Retina (tissue), 1 donor: ENCODE measurements around the gene TSSK2.
"Not testable (repeated sequence)": the region's sequence is repeated elsewhere in the genome, so short reads cannot be mapped to it uniquely, and the experiment has no call there.

Experiments
- DNase-seq: peaks from one replicate; pipeline ENCODE4 v3.0.0-alpha.2; 2016

The TSSK2 gene

DNA sequence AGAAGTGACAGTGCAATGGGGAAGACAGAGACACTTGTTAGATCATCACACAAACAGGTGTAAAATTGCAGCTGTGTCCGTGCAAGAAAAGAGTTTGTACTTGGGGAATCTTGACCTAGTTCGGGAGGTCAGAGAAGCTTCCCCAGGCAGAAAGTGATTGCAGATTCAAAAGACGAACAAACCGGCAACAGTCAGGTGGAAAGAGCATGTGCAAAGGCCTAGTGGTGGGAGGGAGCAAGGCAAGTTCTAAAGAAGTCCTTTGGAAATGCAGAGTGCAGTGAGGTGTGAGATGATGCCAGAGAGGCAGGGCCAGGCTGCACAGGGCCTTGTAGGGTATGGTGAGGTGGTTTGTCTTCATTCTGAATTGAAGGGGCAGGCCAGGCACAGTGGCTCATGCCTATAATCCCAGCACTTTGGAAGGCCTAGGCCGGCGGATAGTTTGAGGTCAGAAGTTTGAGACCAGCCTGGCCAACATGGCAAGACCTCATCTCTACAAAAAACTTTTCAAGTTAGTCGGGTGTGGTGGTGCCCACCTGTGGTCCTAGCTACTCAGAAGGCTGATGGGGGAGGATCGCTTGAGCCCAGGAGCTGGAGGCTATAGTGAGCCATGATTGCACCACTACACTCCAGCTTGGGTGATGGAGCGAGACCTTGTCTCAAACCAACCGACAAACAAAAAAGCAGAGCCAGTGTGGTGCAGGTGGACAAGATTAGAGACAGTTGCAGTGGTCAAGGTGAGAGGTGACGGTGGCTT is 15.3 kb downstream of the TSSK2 start:
- DNase-seq, result no peak

DNA sequence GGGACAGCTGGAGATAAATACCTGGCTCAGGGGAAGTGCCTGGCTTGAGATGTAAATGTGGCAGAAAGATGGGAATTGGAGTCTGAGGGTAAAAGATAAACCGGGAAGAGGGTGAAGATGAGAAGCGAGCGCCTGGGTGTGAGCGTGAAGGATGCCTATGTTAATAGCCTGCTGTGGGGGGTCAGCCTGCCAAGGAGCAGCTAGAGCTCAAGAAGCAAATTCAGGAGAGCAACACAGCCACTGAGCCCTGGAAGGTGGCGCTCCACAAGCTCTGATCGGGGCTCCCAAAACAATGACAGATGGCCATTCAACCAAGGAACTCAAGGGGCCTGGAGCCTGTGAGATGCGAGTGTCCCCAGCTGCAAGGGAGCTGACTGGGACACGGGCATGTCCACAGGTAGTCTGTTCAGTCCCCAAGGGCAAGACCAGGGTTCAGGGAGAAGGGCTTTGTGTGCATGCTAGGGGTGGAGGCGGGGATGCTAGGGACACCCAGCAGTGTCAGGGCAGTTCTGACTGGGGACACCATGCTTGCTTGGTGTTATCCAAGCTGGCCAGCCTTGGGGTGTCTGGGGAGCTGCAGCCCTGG is 16.2 kb downstream of the TSSK2 start:
- no peak for DNase-seq

DNA sequence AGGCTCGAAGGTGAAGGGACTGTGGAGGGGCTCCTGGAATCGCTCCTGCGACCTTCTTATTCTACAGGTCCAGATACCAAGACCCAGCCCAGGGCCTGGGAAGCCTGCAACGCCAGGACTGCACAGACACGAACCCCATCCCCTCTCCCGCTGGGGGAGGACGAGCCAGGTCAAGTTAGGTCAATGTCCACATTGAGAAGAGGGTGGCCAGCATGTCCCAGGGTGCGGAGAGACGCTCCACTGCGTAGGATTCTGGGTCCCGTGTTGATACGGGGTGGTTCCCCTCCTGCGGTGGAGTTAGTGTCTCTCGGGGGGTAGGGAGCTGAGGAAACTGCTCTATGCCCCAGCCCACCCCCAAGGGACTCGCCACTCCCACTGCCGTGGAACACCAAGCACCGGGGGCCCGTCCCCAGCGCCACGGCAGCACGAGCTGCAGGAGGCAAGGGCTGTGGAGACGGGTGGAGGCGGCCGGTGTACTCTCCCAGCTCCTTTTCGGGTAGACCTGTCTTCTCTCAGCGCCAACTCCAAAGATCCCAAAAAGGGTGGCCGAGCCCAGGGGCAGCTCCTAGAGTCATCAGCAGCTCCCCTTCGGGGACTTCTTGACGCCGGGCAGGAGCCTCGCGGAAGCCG is 17.4 kb downstream of the TSSK2 start:
- no peak for DNase-seq

DNA sequence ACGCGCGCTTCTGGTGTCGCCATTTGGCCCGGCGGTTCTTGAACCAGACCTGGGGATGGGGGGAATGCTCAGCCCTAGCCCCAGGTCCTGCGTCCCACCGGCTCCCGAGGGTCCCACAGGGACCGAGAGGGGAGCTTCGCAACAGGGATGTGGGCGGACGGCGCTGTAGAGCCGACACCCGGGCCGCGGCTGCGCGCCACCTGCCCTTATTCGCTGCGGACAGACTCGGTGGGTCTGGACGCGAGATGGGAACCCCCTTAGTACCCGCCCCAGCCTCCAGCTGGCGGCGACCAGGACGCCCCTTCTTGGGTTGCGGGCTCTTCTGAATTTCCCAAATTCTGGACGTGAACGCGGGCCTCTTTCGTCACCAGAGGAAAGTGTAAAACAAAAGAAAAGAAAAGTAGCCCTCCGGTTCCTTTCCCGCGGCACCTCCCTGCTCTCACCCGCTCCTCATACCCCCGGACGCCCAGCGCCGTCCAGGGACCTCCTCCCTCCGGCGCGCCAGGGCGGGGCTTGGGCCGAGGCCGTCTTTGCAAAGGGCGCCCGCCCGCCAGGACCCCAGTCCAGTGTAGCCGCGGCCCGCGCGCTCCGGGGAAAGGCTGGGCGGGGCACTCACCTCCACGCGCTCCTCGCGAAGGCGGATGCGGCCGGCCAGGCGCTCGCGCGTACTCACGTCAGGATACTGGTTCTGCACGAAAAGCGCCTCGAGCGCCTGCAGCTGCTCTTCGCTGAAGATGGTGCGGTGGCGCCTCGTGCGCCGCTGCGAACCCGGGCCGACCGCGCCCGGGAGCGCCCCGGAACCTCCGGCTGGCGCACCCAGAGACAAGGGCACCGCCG is 18.2 kb downstream of the TSSK2 start:
- DNase-seq, result peak; percentile 54

DNA sequence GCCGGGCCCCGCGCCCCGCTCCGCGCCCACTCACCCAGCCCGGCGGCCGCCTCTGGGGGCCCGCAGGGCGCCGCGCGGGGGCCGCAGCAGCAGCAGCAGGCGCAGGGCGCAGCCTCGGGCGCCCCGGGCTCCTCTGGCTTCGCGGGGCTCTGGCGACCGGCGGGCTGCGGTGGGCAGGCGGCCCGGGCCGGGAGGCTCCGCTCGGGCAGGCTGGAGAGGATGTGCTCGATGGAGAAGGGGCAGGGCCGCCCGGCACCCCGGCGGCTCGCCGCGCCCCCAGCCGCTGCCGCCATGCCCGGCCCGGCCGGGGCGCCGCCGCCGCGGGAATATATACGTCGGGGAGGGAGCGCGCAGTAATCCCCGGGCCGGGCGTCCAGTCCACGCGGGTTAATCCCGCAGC is 18.9 kb downstream of the TSSK2 start, which contains the start of gene GSC2:
GSC2 (minus strand) TSS at position 302 of the 400 bp plus-strand sequence; CDS start at position 293, 9 bp downstream.
- no peak for DNase-seq

DNA sequence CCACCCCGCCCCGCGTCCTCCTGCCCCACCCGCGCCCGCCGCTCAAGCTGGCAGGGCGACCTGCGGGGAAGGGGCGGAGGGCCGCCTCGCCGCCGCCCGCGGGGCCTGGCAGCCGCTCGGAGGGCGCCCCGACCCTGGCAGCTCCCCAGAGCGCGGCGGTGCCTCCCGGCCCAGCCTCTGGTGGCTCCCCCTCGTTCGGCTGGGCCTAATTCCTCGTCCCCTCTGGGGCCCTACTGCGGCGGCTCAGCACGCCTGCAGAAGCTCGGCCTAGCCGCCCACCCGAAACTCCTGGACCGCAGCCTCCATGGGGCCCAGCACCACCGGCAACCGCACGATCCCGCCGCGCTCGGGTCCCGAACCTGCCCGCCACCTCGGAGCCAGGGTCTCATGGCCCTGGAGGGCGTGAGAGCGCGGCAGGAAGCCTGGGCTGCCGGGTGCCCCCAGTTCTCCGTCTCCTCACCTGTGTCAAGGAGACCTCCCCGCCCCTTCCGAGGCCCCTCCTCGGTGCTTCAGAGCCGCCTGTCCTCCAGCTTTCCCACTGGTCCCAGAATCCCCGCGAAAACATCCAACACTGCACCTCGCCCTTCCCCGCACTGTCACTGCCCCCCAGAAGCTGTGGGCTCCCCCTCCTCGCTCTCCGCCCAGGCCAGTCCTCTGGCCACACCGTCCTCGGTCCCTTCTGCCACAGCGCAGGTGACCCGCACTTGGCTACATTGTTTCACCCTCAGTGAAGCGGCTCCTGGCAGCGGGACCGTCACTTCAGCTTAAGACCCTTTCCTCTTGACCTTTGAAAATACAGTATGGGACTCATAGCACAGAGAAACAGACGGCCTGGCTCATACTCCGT is 19.6 kb downstream of the TSSK2 start:
- DNase-seq, result no peak

DNA sequence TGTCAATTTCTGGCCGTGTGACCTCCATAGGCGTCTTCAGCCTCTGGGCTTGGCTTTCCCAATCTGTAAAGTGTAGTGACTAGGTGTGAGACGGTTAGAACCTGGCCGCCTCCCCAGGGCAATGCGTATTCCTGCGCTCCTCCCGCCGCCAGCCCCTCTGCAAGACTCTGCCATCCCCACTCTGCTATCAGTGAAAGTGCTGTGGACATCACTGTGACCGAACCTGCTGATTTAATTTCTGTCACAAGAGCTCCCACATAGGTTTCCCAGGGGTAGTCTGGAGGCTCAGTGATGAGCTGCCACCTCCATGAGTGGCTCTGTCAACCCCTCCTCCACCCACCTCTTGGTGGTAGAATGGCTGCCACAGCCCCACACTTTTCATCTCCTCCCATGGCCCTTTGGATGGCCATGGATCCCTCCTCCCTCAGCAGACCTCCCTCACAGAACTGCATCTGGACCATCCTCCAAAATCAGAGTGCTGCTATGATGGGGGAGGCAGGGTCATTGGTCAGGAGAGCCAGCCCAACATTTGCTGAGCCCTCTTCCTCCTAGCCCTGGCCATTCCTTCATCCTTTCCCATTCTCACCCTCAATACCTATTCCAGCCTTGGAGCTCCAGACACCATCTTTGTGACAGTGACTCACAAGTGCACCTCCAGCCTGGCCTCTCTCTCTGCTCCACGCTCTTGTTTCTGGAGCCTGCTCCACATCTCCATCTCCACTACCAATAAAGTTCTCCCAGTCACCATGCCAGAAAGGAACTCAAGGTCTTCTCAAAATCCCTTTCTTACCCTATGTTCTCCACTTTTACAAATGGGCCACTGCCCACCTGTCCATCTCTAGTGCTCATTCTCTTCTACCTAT is 20.5 kb downstream of the TSSK2 start:
- no peak for DNase-seq

DNA sequence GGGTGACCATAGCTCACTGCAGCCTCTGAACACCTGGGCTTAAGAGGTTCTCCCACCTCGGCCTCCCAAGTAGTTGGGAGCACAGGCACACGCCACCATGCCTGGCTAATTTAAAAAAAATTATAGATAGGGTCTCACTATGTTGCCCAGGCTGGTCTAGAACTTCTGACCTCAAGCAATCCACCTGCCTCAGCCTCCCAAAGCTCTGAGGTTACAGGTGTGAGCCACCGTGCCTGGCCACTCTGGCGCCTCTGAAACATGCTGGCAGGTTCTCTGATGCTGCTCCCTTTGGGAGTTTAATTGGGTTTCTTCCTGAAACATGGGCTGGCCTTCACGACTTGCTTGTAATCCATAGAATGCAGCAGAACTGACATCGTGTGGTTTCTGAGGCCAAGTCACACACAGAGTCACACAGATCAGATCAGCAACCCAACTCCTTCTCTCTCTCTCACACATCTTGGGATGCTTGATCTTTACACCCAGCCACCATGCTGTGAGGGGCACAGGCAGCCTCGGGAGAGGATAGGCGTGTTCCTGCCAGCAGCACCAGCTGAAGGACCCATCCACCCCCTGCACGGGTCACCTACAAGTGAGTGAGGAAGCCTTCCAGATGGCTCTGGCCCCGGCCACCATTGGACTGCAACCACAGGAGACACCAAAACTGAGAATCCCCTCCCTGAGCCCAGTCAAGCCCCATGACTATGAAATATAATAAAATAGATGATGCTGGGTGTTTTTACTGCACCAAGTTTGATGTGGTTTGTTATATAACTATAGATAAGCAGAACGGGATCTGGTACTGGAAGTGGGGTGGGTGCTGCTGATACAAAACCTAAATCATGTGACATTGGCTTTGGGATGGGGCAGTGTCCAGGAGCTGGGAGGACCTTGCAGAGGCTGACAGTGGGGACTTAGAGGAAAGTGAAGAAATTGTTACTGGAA is 22.1 kb downstream of the TSSK2 start:
- no peak for DNase-seq

DNA sequence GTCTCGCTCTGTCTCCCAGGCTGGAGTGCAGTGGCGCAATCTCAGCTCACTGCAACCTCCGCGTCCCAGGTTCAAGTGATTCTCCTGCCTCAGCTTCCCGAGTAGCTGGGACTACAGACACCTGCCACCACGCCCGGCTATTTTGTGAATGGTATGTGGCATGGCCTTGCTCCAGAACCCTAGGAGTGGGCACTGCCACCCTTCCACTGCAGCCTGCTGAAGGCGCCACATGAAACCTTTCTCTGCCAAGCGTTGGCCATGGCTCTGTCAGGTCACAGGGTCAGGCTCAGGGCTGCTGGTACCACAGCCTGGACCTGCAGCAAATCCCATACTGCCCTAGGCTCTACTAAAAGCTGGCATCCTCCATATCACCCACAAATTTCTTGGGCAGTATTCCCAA is 25.0 kb downstream of the TSSK2 start:
- DNase-seq, result not testable (repeated sequence)

DNA sequence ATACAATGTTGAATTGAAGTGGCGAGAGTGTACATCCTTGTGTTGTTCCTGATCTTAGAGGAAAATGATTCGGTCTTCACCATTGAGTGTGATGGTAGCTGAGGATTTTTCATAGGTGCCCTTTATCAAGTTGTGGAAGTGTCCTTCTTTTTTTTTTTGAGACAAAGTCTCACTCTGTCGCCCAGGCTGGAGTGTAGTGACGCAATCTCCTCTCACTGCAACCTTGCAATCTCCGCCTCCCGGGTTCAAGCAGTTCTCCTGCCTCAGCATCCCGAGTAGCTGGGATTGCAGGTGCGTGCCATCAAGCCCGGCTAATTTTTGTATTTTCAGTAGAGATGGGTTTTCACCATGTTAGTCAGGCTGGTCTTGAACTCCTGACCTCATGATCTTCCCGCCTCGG is 27.5 kb downstream of the TSSK2 start:
- not testable (repeated sequence) for DNase-seq

DNA sequence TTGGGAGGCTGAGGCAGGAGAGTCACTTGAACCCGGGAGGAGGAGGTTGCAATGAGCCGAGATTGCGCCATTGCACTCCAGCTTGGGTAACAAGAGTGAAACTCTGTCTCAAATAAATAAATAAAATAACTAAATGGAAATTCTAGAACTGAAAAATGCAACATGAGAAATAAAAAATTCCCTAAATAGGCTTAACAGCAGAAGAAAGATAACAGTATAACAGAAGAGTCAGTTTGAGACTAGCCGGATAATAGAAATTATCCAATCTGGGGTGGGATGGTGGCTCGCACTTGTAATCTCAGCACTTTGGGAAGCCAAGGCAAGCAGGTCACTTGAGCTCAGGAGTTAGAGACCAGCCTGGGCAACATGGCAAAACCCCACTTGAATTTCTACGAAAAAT is 33.3 kb downstream of the TSSK2 start:
- no peak for DNase-seq

DNA sequence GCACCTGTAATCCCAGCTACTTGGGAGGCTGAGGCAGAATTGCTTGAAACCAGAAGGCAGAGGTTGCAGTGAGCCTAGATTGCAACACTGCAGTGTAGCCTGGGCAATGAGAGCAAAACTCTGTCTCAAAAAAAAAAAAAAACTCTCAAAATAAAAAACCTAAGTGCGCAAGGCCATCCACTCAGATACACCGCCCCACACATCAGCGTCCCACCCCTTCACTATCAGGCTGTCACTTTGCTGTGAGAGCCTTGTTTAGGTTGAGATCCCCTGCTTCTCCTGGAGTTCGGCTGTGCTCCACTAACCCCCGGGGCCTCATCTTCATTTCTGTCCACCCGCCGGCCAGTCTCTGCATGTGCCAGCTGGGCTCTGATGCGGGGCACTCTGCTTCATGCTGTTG is 35.3 kb downstream of the TSSK2 start:
- no peak for DNase-seq

DNA sequence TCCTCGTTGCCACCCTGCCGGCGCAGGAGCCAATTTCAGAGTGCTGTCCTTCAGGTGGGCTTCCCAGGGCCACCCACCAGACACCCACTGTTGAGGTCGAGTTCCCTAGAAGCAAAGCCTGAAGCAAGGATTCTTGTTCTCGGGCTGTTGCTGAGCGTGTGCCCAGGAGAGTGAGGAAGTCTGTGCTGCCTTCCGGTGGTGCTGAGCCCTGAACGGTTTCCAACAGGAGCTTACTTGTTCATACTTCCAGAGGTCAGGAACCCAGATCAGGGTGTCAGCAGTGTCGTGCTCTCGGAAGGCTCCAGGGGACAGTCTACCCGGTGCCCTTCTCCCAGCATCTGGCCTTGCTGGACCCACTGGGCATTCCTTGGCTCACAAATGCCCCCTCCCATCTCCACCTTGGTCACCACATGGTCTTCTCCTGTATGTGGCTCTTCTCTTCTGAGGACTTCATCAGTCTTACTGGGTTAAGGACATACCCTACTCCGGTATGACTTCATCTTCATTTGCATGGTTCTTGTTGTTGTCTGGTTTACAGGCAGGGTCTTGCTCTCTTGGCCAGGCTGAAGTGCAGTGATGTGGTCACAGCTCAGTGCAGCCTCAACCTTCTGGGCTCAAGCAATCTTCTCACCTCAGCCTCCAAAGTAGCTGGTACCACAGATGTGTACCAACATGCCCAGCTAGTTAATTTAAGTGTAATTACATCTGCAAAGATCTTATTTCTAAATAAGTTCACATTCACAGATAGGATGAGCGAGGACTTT is 36.2 kb downstream of the TSSK2 start:
- DNase-seq, result no peak

DNA sequence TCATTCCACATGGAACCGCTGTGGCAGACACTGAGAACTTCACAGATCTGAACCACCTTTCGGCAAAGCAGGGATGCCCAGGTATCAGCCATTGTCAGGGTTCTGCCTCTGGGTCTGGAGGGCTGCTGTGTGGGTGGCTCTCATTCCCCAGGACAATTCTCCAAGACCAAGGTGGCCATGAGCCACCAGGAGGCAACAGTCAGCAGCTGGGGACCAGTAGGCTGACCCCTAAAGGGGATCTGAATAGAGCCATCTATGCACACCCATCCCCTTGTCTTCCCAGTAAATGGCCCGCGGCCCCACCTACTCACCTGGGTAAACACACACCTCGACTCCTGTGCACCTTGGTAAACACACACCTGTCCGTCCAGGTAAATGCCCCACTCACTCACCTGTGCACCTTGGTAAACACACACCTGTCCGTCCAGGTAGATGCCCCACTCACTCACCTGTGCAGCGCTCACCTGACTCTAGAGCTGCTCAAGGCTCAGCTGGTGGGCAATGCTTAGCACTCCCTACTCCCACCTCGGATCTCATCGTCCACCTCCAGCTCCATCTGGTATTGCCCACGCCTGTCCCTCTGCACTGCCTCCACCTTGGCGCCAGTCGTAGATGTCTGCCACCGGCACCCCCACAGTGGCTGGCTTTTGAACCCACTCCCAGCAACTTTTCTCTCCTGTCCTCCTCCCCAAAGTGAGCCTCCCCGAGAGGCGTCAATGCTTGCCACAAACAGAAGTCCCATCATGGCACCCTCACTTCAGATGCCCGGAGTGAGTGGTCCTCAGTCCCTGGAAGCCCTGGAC is 37.2 kb downstream of the TSSK2 start:
- DNase-seq, result no peak

DNA sequence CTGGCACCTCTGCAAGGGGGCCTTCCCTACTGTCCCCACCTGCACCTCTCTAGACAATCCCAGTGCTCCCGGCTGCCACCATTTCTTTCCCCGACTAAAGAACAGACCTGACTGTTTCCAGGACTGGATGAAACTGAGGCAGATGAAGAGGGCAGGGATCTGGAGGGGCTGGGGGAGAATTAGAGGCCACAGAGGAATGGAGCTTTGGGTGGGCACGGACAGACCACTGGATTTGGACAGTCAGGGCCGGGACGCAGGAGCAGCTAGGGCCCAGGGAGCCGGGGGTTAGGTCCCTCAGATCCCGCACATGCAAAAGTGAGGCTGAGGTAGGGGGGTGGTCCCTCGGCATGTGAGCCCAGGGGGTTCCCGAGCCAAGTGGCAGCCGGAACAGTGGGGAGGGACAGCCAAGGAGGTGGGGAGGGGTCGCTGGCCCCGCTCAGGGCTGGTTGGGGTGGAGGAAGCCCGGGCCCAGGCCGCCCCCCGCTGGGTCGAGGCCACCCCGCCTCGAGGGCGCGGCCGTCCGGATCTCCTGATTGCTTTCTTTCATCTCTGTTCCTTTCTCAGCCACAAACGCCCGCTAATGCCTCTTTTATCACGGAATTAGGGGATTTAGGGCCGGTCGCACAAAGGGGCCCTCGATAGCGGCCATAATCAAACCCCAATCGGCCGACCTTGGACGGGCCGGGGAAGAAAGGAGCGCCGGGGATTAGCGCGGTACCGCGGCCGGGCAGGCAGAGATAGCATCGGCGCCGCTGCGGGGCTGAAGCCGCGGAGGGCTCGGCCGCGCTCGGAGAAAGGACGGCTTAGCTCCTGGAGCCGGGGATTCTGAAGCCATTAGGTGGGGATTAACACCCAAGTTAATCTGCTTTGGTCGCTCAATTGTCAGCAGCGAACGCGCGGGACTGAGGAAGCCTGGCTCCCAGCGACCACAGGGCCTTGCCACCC is 38.2 kb downstream of the TSSK2 start:
- DNase-seq, result peak; percentile 52

DNA sequence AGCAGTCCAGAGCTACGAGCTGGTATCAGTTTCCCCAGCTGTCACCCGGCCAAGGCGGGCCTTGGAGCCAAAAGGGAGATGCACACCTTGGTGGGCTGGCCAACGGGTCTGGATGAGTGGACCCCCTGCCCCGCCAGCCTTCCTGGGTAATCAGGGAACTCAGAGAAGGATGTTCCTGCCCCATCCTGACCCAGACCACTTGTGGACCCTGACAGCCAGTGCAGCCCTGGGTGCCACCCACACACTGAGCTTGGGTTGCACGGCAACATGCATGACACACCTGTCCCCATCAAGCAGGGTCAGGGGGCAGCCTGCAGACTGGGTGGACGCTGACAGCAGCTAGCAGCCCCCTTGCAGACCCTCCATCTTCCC is 38.8 kb downstream of the TSSK2 start:
- no peak for DNase-seq
